CD14-positive monocyte (primary cell): ENCODE data around the gene SLC16A12. TPM values are rescaled to one million over a fixed set of nuclear protein-coding genes. Genes with fewer than 3 reads are reported as not detected.

Source experiments
- DNase-seq, 3 donors: peaks; one replicate each; pipeline ENCODE4 v3.0.0-alpha.2; 2011 to 2022
- H2AFZ ChIP-seq: 2 replicates; pipeline ENCODE4 v1.6.0; 2012; ENCODE audit warnings: mild to moderate bottlenecking, low read depth, low read length, inconsistent platforms; ENCODE audit not compliant: insufficient read depth, poor library complexity, severe bottlenecking
- H3K27ac ChIP-seq, 2 donors: 1 replicate in 1 of 2; 2 replicates in 1 of 2; pipeline ENCODE4 v1.5.1; 2012 to 2013; ENCODE audit warnings: low read length in 2 of 2, control low read depth in 1 of 2, inconsistent platforms in 1 of 2, low read depth in 1 of 2, mild to moderate bottlenecking in 1 of 2
- H3K27me3 ChIP-seq, 2 donors: one replicate each; pipeline versions ENCODE4 v1.6.0 to v1.6.1; 2011 to 2013; ENCODE audit warnings: low read length in 2 of 2; ENCODE audit not compliant: control insufficient read depth in 2 of 2, insufficient read depth in 2 of 2
- H3K36me3 ChIP-seq, 2 donors: replicated peaks in 1 of 2; 1 replicate in 1 of 2; 2 replicates in 1 of 2; pipeline versions ENCODE4 v1.5.1 to v1.6.1; 2012 to 2013; ENCODE audit warnings: low read length in 2 of 2, control low read depth in 1 of 2, inconsistent platforms in 1 of 2, mild to moderate bottlenecking in 1 of 2; ENCODE audit not compliant: insufficient read depth in 2 of 2, control insufficient read depth in 1 of 2
- H3K4me1 ChIP-seq, 2 donors: 1 replicate in 1 of 2; 2 replicates in 1 of 2; pipeline versions ENCODE4 v1.5.1 to v1.6.1; 2012 to 2013; ENCODE audit warnings: low read length in 2 of 2, control low read depth in 1 of 2, inconsistent platforms in 1 of 2, mild to moderate bottlenecking in 1 of 2, moderate library complexity in 1 of 2; ENCODE audit not compliant: insufficient read depth in 2 of 2, control insufficient read depth in 1 of 2
- H3K4me2 ChIP-seq: replicated peaks from 2 replicates; pipeline ENCODE3; 2012; ENCODE audit warnings: low read length, moderate library complexity, mild to moderate bottlenecking; ENCODE audit not compliant: poor library complexity, severe bottlenecking; ENCODE audit errors: extremely low read depth
- H3K4me3 ChIP-seq, 3 experiments: fragments of 200-600 bp in 1 of 3; sonication (generic) in 1 of 3; replicated peaks in 1 of 3; 1 replicate in 2 of 3; 2 replicates in 1 of 3; pipeline ENCODE4 v1.5.1; 2011 to 2013; ENCODE audit warnings: low read length in 3 of 3, mild to moderate bottlenecking in 3 of 3, control low read depth in 2 of 3, low read depth in 2 of 3, inconsistent platforms in 1 of 3, moderate library complexity in 1 of 3
- H3K79me2 ChIP-seq: 2 replicates; pipeline ENCODE4 v1.6.0; 2012; ENCODE audit warnings: mild to moderate bottlenecking, control low read depth, inconsistent platforms, low read length, moderate library complexity; ENCODE audit not compliant: insufficient read depth
- H3K9ac ChIP-seq: 2 replicates; pipeline ENCODE4 v1.6.0; 2017; ENCODE audit warnings: low read length, mild to moderate bottlenecking; ENCODE audit not compliant: insufficient read depth, poor library complexity, severe bottlenecking
- H3K9me3 ChIP-seq, 2 donors: replicated peaks in 1 of 2; 1 replicate in 1 of 2; 2 replicates in 1 of 2; pipeline versions ENCODE4 v1.5.1 to v1.6.1; 2012 to 2013; ENCODE audit warnings: low read length in 2 of 2, control low read depth in 1 of 2; ENCODE audit not compliant: control insufficient read depth in 1 of 2, insufficient read depth in 1 of 2
- H4K20me1 ChIP-seq: 2 replicates; pipeline ENCODE4 v1.6.0; 2012; ENCODE audit warnings: mild to moderate bottlenecking, low read length, control low read depth, moderate library complexity; ENCODE audit not compliant: insufficient read depth
- H3K27ac Mint-ChIP-seq, 7 donors: one replicate each; pipeline ENCODE4 v1.8.0; 2020; ENCODE audit warnings: mild to moderate bottlenecking in 7 of 7, mixed read lengths in 7 of 7, moderate library complexity in 6 of 7, inconsistent platforms in 2 of 7
- H3K27me3 Mint-ChIP-seq, 3 donors: one replicate each; pipeline ENCODE4 v1.8.0; 2021 to 2022; ENCODE audit warnings: low read depth in 3 of 3, mild to moderate bottlenecking in 3 of 3, mixed read lengths in 3 of 3, moderate library complexity in 3 of 3, inconsistent platforms in 1 of 3
- H3K36me3 Mint-ChIP-seq, 2 donors: one replicate each; pipeline ENCODE4 v1.8.0; 2020; ENCODE audit warnings: mixed read lengths in 2 of 2, inconsistent platforms in 1 of 2, mild to moderate bottlenecking in 1 of 2
- H3K4me1 Mint-ChIP-seq: one replicate; pipeline ENCODE4 v1.8.0; 2020; ENCODE audit warnings: mild to moderate bottlenecking, mixed read lengths
- H3K4me3 Mint-ChIP-seq, 2 donors: one replicate each; pipeline ENCODE4 v1.8.0; 2020; ENCODE audit warnings: mild to moderate bottlenecking in 2 of 2, mixed read lengths in 2 of 2, moderate library complexity in 1 of 2
- H3K9me3 Mint-ChIP-seq, 7 donors: one replicate each; pipeline ENCODE4 v1.8.0; 2020 to 2022; ENCODE audit warnings: mixed read lengths in 7 of 7, mild to moderate bottlenecking in 6 of 7, moderate library complexity in 6 of 7, inconsistent platforms in 2 of 7
- CTCF ChIP-seq: fragments of 200-600 bp; IDR thresholded peaks from one replicate; pipeline ENCODE4 v1.8.0; 2022; ENCODE audit warnings: antibody characterized with exemption, mild to moderate bottlenecking
- WGBS: methylation state at CpG from one replicate; pipeline ENCODE4 v1.1.5; 2013; ENCODE audit warnings: missing lambda C conversion rate; ENCODE audit not compliant: insufficient coverage; 5-methylcytosine and 5-hydroxymethylcytosine counted together
- intact Hi-C, 2 donors: fragments of 100-400 bp; cut with micrococcal nuclease; formaldehyde crosslinking; loops; one replicate each; pipeline versions ENCODE4 v1.15.0 to v1.15.1; 2023
- polyA plus RNA-seq, 3 donors: library from polyadenylated mRNA; depleted of rRNA in 1 of 3; unstranded in 2 of 3; stranded (reverse) in 1 of 3; fragments of 300-500 nt in 2 of 3; fragments of >200 nt in 1 of 3; fragmentation: Illumina TruSeq in 2 of 3; gene quantifications; 1 replicate in 2 of 3; 2 replicates in 1 of 3; pipeline ENCODE4 v1.2.3, GENCODE V29; 2012 to 2021

Gene SLC16A12
- polyA plus RNA-seq, 3 donors = 0.04 TPM; not detected in 2

DNA sequence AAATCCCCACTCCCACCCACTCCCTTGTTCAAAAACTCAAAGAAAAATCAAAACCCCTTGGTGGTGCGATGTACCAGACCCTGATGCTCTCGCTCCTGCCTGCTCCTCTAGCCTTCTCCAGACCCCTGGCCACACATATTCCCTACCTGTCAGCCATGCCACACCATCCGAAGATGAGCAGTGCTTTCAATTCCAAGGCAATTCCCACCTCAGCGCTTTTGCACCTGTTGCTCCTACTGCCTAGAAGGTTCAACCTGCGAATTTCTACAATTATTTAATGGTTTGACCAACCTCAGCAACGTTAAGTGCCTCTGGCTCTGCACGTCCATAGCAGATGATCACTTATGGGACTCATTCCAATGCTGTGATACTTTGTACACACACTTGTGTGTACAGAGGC lies 11.1 kb downstream of the SLC16A12 start:
- H3K9ac ChIP-seq = no peak overlapping the region
- intact Hi-C loops = no loop called here
- no peaks in the 10 kb centered on the region for H3K4me1 ChIP-seq
- H3K9me3 ChIP-seq = no peaks in the 10 kb centered on the region
- no peaks in the 10 kb centered on the region for H3K79me2 ChIP-seq
- Mint-ChIP-seq H3K36me3 (no peaks in the 10 kb centered on the region), H3K9me3 (peaks cover 0 to 1% (median 0%) of the 10 kb centered on the region in 7 donors), H3K27me3 (peaks cover 4 to 16% (median 6%) of the 10 kb centered on the region in 3 donors), H3K4me1 (no peaks in the 10 kb centered on the region), H3K4me3 (no peak overlapping the region), H3K27ac (no peak overlapping the region)
- DNase-seq = no peak
- no peaks in the 10 kb centered on the region for H3K36me3 ChIP-seq
- peaks cover 0 to 3% of the 10 kb centered on the region in 2 donors for H3K27me3 ChIP-seq
- no peak for TF ChIP-seq CTCF
- no peak overlapping the region for H3K27ac ChIP-seq
- no peaks in the 10 kb centered on the region for H4K20me1 ChIP-seq
- H2AFZ ChIP-seq = no peak overlapping the region
- no peak overlapping the region for H3K4me2 ChIP-seq
- WGBS = 91% methylated on average over 7 of the region's 7 CpGs
- H3K4me3 ChIP-seq = no peak overlapping the region

- Histone ChIP-seq H3K27me3 (no peaks in the 10 kb centered on the region), H3K79me2 (no peaks in the 10 kb centered on the region), H3K4me2 (no peak overlapping the region), H2AFZ (no peak overlapping the region), H3K27ac (no peak overlapping the region), H3K4me1 (no peaks in the 10 kb centered on the region), H3K4me3 (no peak overlapping the region), H3K9ac (no peak overlapping the region), H3K9me3 (no peaks in the 10 kb centered on the region), H3K36me3 (no peaks in the 10 kb centered on the region), H4K20me1 (no peaks in the 10 kb centered on the region)
- Mint-ChIP-seq H3K4me3 (no peak overlapping the region), H3K4me1 (no peaks in the 10 kb centered on the region), H3K27me3 (peaks cover 4 to 16% (median 6%) of the 10 kb centered on the region in 3 donors), H3K36me3 (no peaks in the 10 kb centered on the region), H3K27ac (no peak overlapping the region), H3K9me3 (peaks cover 0 to 1% (median 0%) of the 10 kb centered on the region in 7 donors)
- WGBS = 83% methylated on average over 1 of the region's 1 CpG
- intact Hi-C loops = no loop called here
- no peak for DNase-seq
- no peak for TF ChIP-seq CTCF
Observed at GRCh38 chr10:89523274-89523673, 12.1 kb downstream of the SLC16A12 start.
